HG02588 (cell line): Measurements from ENCODE around the gene ARFGEF2.
"Not testable (repeated sequence)": the region's sequence is repeated elsewhere in the genome, so short reads cannot be mapped to it uniquely, and the experiment has no call there.

Source experiments
- ATAC-seq: cut with Tn5 transposase; IDR thresholded peaks from one replicate; pipeline ENCODE4 v1.9.1; 2021; ENCODE audit warnings: mild to moderate bottlenecking, moderate library complexity; ENCODE audit not compliant: unreplicated experiment

Gene ARFGEF2

DNA sequence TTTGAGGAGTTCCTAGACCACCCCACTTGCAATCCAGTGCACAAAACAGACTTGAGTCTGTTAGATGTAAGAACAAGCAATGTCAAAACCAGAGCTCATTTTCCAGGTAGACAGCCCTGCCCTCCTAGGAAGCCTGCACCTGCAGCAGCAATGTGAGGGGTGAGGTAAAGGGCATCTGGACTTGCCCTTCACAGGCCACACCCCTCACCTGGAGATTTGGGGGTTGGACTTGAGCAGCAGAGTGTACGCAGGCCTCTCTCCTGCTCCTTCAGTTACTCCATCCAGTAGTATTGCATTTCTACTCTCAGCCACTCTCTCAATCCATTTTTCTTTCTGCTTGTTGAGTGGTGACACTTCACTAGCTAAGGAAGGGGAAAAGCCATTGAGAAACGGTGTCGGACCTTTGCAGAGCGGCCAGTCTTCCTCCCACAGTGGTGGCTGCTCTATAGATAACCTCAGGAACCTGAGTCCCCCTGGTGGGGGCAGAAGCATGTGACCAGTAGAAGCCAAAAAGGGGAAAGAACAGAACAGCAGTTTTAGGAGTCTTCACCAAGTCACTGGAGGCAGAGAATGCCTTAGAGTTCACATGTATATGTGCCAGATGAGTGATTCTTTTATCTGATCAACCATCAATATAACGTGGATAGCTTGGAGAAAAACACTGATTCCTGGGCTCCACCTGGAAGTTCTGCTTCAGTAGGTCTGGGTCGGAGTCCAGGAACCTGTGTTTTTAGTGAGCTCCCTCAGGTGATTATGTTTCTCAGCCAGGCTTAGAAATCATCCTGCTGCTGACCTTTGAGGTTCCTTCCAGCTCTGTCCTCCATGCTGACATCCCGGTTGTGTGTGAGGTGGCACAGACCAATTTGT is 28.0 kb downstream of the ARFGEF2 start:
- ATAC-seq = no peak

DNA sequence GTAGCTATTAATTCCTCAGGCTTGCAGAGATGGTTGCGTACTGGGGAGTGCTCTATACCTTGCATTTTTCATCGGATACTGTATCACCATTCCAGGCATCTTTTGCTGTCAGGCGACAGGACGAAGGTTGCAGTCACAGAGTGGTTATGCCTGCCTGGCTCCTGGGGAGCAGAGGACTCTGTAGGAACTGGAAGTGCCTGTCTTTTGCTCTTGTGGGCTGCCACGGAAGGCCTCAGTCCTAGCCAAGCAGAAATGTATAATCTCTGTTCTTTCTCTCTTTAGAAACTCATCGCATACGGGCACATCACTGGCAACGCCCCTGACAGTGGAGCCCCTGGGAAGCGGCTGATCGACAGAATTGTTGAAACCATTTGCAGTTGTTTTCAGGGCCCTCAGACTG is 29.5 kb downstream of the ARFGEF2 start:
- ATAC-seq = no peak

DNA sequence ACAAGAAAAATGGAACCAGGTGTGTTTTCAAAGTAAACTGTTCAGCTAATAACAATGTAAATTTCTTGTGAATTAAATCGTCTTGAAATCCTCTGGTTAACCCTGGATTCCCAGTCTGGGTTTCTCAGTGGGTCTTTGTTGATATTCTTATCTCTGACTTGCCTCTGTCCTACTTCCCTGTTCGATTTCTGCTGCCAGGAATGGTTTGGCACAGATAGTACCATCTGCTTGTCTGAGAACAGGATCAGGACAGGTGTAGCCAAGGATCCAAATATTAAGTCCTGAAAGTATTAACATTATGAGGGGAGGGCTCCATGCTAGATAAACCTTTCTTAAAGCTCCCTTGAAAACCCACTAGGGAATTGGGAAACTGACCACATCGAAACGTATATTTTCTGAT is 30.1 kb downstream of the ARFGEF2 start:
- ATAC-seq = no peak

DNA sequence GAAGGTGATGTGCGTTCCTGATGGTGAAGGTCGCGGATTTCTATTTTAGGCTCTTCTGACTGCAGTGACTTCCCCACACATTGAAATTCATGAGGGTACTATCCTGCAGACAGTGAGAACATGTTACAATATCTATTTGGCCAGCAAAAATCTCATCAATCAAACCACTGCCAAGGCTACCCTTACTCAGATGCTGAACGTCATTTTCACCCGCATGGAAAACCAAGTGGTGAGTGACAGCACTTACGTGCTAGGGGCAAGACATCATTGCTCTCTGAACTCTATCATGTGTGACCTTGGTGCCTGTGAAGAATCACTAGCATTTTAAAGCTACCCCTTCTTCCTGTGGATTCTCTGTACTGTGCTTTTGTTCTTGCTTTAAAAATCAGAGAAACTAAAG is 31.1 kb downstream of the ARFGEF2 start:
- no peak for ATAC-seq

DNA sequence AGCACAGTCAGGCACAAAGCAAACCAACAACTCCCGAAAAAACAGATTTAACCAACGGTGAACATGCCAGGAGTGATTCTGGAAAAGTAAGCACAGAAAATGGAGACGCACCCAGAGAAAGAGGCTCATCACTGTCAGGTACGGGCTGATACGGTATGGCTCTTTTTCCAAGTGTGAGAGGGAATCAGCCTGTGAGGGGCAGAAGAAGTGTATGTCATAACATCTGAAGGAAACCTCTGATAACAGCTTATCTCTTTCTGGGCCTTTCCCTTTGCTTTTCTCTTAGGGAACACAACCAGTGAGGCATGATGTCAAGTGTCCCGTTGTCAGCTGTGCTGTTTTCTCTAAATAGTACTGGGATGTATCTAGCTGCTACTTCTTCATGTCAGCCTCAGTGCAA is 32.1 kb downstream of the ARFGEF2 start:
- no peak for ATAC-seq

DNA sequence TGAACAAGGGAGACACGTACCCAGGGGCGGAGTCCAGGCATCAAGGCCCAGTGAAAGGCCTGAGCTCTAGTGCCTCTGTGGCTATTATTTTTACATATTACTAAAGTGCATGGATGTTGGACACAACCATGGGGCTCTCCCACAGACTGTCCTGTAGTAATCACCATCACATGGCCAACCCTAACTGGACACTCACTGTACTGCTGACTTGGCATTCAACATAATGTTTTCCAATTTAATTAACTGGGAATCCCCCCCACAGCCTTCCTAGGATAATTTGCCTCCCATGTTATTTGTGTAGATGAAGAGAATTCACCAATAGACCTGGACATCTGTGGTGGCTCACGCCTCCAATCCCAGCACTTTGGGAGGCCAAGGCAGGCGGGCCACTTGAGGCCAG is 34.5 kb downstream of the ARFGEF2 start:
- ATAC-seq = no peak

DNA sequence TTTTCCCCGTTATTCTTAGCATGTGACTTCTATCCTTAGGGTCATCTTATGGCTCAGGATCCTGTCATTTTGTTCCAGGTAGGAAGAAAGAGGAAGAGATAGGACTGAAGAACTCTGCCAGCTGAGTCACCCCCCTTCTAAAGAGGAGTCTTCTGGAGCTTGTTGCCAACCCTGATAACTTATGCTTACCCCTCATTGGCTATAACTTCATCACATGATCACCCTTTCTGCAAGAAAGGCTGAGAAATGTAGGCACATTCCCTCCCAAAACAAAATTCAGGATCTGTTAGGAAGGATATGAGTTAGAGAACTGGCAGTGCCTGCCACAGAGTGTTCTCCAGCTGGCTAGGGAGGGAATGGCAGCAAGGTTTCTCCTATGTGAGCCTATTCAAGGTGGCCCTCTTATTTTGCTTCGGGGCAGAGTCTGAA is 35.6 kb downstream of the ARFGEF2 start:
- ATAC-seq = no peak

DNA sequence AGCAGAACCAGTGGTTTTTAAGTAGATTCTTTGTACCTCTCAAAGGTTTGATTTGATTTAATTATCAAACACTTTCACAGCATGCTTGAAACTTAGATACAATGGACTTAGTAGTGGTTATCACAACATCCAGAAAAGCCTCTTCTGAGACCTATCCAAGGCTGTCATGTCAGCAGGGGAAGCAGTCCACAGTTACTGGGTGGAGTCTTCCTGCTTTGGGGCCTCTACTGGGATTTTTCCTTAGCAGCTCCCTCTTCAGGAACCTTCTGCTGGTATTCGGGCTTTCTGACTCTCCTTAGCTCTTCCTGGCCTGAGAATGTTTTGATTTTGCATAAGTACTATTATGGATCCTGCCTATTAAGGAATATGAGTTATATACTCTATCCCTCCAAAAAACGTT is 36.0 kb downstream of the ARFGEF2 start:
- ATAC-seq = no peak

DNA sequence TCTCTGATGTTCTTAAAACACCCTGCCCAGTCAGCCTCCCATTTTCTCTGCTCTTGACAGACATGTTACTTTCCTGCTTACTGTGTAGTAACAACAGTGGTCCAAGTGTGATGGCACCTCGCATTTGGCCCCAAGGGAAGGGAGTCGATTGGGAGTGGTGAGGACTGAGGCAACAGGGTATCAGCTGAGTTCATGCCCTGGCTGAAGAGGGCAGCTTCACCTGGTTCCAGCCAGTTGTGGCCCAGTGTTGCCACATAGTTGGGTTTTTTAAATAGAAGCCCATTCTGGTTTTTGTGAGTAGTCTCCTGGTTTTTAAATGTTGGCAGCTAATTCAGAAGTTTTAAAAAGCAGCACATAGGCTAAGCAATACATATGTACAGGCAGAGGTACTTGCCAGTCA is 37.2 kb downstream of the ARFGEF2 start:
- ATAC-seq = no peak

DNA sequence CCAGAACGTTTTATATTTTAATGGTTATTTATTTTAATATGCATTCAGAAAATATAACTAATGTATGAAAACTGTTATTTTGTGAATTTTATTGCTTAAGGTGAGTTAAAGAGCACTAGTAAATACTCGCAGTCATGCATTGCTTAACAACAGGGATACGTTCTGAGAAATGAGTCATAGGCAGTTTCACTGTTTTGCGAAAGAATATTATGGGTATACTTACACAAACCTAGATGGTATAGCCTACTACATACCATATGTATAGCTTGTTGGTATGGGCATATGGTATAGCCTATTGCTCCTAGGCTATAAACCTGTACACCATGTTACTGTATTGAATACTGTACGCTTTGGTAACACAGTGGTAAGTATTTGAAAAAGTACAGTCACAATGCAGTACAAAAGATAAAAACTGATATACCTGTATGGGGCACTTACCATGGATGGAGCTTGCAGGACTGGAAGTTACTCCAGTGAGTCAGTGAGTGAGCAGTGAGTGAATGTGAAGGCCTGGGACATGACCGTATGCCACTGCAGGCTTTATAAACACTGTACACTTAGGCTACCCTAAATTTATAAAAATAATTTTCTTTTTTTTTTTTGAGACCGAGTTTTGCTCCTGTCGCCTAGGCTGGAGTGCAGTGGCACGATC is 38.5 kb downstream of the ARFGEF2 start:
- ATAC-seq = no peak

DNA sequence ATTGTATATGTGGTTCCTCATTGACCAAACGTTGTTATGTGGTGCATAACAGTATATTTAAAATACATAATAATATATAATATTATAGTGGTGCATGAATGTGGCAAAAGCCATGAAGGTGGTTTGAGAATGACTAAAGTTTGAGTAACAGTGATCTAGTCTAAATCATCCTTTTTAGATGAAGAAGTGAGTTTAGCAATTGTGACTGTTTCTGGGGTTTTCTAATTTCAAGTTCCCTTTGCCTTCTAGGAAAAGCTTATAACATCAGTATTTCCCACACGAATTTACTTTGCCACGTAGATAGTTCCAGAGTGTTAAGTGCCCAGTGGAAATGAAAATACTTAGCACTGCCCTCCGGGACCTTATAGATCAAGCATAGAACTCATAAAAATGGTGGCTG is 40.9 kb downstream of the ARFGEF2 start:
- ATAC-seq = no peak

DNA sequence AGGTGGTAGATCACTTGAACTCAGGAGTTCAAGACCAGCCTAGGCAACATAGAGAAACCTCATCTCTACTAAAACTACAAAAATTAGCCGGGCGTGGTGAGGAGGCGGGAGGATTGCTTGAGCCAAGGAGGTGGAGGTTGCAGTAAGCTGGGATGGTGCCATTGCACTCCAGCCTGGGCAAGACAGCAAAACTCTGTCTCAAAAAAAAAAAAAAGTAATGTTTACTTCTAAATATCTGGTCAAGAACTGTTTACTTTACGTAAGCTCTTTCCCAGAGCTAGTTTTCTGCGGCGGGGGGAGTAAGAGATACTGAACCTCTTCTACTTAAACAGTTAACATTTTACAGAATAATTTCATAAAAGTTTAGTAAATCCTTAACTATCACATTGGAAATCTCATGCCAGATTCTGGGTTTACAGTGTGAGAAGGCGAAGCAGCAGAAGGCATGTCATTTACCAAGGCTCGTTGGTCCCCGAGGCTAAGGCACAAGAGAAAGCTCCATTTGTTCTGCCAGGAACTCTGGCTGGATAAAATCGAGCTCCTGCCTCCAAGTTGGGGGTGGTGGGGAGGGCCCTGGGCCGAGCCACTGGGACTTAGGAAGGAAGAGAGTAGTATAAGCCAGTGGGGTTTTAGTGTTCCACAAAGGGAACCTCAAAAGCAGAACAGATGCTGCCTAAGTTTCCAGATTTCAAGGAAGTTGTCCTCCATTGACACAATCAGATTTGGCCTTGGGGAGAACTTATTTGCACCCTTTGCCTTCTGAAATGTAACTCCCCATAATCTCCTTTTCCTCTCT is 41.7 kb downstream of the ARFGEF2 start:
- no peak for ATAC-seq

DNA sequence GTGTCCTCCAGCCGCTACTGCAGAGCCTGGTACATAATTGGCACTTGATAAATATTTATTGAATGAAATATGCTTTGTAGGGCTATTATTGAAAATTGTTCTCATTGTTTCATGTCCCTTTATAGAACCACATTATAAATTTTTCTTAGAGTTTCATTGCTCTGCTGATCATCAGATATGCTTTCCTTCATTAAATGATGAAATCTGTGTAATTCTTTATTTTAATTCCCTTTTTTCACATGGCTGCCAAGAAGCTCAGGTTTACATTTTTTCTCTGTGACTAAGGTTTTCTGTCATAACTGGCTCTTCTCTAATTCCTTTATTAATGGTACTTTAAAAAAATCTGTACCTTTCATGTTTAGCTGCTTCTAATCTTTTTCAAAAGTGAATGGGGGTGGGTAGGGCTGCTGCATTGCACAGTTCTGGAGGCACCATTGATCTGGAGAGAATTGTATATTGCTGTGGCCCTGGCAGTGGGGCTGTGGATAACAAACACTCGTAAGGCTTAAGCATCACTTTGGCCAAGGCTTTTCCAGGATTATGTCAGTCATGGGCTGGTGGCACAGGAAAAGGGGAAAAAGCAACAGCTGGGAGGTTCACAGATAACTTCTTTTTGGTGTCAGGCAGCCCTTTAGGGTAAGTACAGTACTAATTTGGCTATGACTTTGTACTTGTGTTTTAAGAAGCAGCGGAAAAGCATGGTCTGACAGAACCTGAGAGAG is 43.8 kb downstream of the ARFGEF2 start:
- ATAC-seq = no peak

DNA sequence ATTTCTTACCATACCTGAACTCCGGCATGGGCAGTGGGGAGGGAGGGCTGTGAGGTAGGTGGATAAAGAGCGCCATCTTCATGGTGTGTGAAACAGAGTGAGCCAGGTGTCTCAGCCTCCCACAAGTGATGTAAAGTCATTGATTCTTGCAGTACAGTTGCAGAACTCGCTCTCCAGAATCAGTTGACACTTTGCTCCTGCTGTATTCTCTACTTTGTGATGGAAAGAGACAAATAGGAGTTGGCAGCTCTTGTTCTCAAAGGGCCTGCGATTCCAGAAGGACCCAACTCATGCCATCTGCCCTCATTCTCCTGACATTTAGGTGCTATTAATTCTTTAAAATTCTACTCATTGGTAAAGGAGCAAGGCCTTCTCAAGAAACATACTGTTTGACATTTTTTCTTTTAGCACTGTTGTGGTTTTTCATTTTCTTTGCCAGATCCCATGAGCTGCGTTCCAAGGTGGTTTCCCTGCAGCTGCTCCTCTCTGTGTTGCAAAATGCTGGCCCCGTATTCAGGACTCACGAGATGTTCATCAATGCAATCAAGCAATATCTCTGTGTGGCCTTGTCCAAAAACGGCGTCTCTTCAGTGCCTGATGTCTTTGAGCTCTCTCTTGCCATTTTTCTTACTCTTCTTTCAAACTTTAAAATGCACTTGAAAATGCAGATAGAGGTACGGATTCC is 49.3 kb downstream of the ARFGEF2 start:
- no peak for ATAC-seq

DNA sequence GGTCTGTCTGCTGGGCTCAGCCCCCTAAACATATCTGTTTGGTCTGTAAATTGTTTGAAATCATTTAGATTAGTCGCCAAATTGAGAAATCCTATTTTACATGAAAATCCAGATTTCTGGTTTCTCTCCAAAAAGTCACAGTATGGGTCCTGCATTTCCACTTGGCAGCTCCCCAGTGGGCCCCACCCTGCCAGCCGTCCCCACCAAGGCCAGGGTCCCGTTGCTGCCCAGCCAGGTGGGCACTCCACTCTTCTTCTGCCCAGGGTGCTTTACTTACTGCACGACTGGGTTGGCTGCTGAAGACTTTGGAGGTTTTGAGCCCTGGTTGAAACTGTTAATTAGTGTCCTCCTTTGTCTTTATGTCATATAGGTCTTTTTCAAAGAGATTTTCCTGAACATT is 50.4 kb downstream of the ARFGEF2 start:
- no peak for ATAC-seq

DNA sequence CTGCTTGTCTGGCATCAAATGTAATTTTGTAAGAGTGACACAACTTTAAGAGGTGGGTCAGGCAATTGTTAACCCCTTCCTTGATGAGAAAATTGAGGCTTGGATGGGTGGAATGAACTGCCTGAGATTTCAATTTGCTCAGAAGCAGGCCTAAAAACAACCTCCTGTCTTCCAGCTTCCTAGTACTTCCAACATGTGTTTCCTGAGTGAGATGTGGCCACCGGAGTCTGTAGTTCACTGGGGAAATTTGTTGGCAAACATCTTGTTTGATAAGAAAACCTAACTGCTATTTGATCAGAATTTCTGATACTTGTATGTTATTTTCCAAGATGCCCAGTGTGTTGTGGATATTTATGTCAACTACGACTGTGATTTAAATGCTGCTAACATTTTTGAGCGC is 51.3 kb downstream of the ARFGEF2 start:
- no peak for ATAC-seq

DNA sequence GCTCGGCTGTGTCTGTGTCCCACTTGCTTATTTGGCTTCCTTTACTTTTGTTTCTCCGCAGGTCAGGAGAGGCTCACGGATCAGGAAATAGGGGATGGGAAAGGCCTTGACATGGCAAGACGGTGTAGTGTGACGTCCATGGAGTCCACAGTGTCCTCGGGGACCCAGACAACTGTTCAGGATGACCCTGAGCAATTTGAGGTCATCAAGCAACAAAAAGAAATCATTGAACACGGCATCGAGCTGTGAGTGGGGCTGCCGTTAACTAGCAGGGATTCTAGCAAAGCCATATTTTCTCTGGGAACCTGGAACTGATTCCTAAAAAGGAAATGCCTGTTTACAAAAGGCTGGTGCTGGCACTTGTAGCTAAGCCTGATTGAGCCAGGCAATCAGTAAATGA is 54.4 kb downstream of the ARFGEF2 start:
- ATAC-seq = no peak

DNA sequence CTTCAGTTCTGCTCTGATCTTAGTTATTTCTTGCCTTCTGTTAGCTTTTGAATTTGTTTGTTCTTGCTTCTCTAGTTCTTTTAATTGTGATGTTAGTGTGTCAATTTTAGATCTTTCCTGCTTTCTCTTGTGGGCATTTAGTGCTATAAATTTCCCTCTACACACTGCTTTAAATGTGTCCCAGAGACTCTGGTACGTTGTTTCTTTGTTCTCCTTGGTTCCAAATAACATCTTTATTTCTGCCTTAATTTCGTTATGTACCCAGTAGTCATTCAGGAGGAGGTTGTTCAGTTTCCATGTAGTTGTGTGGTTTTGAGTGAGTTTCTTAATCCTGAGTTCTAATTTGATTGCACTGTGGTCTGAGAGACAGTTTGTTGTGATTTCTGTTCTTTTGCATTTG is 58.5 kb downstream of the ARFGEF2 start:
- ATAC-seq = not testable (repeated sequence)

DNA sequence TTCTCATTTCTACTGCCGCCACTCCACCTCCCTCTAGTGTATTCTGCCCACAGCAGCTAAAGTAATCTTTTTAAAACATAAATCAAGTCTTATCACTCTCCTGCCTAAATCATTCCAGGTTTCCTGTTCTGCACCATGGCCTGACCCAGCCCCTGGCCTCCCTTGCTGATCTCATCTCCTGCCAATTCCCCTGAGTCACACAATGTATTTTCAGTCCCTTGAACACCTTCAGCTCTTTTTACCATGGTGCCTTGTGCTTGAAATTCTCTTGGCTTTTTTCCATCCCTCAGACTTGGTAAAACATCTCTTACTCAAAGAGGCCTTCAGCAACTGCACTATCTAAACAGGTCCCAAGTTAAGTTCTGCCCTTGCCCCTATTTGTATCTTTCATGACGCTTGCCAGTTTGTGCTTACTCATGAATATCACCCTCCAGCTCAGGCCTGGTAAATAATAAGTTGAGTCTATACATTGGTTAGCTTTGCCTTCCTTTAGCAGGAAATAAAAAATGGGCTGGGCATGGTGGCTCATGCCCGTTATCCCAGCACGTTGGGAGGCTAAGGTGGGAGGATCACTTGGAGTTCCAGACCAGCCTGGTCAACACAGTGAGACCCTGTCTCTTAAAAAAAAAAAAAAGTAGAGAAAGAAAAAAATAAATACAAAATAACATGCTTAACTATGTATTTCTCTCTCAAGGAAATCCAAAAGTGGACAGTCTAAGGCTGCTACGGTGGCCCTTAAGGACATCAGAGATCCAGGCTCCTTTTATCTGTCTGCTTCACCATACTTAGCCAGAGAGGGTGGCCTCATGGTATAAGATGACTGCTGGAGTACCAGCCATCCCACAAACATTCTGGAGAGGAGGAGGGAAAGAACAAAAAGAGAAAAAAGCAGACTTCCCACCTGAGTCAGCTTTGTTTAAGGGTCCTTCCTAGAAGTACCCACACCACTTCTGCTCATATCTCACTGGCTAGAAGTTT is 62.2 kb downstream of the ARFGEF2 start:
- ATAC-seq = no peak
